Endothelial cell of umbilical vein (primary cell): Measurements from ENCODE around the gene COQ6.

Experiments
- CTCF ChIP-seq, 2 donors: IDR thresholded peaks; 1 replicate in 1 of 2; 2 replicates in 1 of 2; pipeline ENCODE4 v1.5.1; 2011; ENCODE audit warnings: low read length in 2 of 2, mild to moderate bottlenecking in 2 of 2, moderate library complexity in 2 of 2, control low read depth in 1 of 2, inconsistent platforms in 1 of 2, low read depth in 1 of 2; ENCODE audit not compliant: insufficient read depth in 1 of 2; ENCODE audit errors: extremely low read depth in 1 of 2
- EZH2 ChIP-seq: IDR thresholded peaks from 2 replicates; pipeline ENCODE4 v1.6.1; 2012; ENCODE audit warnings: borderline replicate concordance, low read depth, mild to moderate bottlenecking, moderate library complexity, low read length, inconsistent platforms; ENCODE audit not compliant: severe bottlenecking
- POLR2A ChIP-seq: IDR thresholded peaks from 2 replicates; pipeline ENCODE4 v1.6.1; 2012; ENCODE audit warnings: low read depth, mild to moderate bottlenecking, control low read depth, low read length

DNA sequence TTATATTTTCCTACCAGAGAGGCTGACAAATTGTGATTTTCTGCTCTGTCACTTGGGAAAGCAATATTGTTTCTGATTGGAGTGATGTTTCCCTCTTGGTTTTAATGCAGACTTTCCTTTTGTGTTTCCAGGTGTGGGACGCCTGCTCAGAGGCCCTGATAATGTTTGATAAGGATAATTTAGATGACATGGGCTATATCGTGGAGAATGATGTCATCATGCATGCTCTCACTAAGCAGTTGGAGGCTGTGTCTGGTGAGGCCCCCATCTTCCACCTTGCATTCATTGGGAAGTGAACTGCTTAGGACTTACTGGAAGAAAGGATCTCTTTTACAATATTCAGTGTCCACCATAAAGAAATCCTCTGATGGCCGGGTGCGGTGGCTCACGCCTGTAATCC, 5.6 kb downstream of the COQ6 start:
- TF ChIP-seq CTCF (IDR thresholded peaks at IDR 0.05; ENCODE audit: extremely low read depth in 1 of 2, insufficient read depth in 1 of 2, low read depth in 1 of 2, low read length in 2 of 2) = no peak
- no peak for TF ChIP-seq EZH2
- no peak for TF ChIP-seq POLR2A
